ENCODE results near the gene PCCA. TPM values are rescaled to one million over a fixed set of nuclear protein-coding genes. Genes with fewer than 3 reads are reported as not detected.

PCCA gene
- total and polyA plus RNA-seq, 2 of the 13 experiments (the other 11 are each of a cell fraction or from before 2014, with no cell fraction given) = 15.0 to 32.2 TPM

DNA sequence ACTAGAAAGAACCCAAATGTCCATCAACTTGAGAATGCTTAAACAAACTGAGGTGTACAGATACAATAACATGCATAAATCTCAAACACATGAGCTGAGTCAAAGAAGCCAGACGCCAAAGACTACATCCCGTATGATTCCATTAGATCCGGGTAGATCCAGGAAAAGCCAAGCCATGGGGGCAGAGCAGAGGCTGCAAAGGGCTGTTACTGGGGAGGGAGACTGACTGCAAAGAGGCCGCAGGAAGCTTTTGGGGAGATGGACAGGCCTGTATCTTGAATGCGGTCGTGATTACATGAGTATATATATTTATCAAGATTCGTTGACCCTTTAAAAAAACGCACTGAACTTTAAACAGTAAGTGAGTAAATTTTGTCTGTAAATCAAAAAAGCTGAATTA lies 471.0 kb downstream of the PCCA start (continued):
- TF ChIP-seq, protein P1, sequence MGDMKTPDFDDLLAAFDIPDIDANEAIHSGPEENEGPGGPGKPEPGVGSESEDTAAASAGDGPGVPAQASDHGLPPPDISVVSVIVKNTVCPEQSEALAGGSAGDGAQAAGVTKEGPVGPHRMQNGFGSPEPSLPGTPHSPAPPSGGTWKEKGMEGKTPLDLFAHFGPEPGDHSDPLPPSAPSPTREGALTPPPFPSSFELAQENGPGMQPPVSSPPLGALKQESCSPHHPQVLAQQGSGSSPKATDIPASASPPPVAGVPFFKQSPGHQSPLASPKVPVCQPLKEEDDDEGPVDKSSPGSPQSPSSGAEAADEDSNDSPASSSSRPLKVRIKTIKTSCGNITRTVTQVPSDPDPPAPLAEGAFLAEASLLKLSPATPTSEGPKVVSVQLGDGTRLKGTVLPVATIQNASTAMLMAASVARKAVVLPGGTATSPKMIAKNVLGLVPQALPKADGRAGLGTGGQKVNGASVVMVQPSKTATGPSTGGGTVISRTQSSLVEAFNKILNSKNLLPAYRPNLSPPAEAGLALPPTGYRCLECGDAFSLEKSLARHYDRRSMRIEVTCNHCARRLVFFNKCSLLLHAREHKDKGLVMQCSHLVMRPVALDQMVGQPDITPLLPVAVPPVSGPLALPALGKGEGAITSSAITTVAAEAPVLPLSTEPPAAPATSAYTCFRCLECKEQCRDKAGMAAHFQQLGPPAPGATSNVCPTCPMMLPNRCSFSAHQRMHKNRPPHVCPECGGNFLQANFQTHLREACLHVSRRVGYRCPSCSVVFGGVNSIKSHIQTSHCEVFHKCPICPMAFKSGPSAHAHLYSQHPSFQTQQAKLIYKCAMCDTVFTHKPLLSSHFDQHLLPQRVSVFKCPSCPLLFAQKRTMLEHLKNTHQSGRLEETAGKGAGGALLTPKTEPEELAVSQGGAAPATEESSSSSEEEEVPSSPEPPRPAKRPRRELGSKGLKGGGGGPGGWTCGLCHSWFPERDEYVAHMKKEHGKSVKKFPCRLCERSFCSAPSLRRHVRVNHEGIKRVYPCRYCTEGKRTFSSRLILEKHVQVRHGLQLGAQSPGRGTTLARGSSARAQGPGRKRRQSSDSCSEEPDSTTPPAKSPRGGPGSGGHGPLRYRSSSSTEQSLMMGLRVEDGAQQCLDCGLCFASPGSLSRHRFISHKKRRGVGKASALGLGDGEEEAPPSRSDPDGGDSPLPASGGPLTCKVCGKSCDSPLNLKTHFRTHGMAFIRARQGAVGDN (CRISPR knock-in tag; IDR thresholded peaks at IDR 0.05) = no peak
- TF ChIP-seq, protein P2, sequence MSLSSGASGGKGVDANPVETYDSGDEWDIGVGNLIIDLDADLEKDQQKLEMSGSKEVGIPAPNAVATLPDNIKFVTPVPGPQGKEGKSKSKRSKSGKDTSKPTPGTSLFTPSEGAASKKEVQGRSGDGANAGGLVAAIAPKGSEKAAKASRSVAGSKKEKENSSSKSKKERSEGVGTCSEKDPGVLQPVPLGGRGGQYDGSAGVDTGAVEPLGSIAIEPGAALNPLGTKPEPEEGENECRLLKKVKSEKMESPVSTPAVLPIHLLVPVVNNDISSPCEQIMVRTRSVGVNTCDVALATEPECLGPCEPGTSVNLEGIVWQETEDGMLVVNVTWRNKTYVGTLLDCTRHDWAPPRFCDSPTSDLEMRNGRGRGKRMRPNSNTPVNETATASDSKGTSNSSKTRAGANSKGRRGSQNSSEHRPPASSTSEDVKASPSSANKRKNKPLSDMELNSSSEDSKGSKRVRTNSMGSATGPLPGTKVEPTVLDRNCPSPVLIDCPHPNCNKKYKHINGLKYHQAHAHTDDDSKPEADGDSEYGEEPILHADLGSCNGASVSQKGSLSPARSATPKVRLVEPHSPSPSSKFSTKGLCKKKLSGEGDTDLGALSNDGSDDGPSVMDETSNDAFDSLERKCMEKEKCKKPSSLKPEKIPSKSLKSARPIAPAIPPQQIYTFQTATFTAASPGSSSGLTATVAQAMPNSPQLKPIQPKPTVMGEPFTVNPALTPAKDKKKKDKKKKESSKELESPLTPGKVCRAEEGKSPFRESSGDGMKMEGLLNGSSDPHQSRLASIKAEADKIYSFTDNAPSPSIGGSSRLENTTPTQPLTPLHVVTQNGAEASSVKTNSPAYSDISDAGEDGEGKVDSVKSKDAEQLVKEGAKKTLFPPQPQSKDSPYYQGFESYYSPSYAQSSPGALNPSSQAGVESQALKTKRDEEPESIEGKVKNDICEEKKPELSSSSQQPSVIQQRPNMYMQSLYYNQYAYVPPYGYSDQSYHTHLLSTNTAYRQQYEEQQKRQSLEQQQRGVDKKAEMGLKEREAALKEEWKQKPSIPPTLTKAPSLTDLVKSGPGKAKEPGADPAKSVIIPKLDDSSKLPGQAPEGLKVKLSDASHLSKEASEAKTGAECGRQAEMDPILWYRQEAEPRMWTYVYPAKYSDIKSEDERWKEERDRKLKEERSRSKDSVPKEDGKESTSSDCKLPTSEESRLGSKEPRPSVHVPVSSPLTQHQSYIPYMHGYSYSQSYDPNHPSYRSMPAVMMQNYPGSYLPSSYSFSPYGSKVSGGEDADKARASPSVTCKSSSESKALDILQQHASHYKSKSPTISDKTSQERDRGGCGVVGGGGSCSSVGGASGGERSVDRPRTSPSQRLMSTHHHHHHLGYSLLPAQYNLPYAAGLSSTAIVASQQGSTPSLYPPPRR (CRISPR knock-in tag; IDR thresholded peaks at IDR 0.05; ENCODE audit: borderline replicate concordance) = no peak
- TF ChIP-seq, protein P3, sequence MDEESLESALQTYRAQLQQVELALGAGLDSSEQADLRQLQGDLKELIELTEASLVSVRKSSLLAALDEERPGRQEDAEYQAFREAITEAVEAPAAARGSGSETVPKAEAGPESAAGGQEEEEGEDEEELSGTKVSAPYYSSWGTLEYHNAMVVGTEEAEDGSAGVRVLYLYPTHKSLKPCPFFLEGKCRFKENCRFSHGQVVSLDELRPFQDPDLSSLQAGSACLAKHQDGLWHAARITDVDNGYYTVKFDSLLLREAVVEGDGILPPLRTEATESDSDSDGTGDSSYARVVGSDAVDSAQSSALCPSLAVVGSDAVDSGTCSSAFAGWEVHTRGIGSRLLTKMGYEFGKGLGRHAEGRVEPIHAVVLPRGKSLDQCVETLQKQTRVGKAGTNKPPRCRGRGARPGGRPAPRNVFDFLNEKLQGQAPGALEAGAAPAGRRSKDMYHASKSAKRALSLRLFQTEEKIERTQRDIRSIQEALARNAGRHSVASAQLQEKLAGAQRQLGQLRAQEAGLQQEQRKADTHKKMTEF (CRISPR knock-in tag; IDR thresholded peaks at IDR 0.05) = no peak
